NCI-H82 (cell line): ENCODE results near the gene GPR26.

Source experiments
- DNase-seq: peaks from one replicate; lab custom pipeline; 2025; lab: John Stamatoyannopoulos, UW

Gene GPR26

GRCh38 chr10:123648595-123648994 is 17.6 kb upstream of the GPR26 start:
- DNase-seq: no peak

- no peak for DNase-seq
These were observed 16.5 kb upstream of the GPR26 start for GRCh38 chr10:123649676-123650075.

GRCh38 chr10:123651421-123652047 is 14.6 kb upstream of the GPR26 start:
- no peak for DNase-seq

- peak; percentile 7 for DNase-seq
These were observed 10.4 kb upstream of the GPR26 start for GRCh38 chr10:123655751-123656150.

- no peak for DNase-seq
These were observed 2.6 kb upstream of the GPR26 start for GRCh38 chr10:123663522-123663921.

DNA sequence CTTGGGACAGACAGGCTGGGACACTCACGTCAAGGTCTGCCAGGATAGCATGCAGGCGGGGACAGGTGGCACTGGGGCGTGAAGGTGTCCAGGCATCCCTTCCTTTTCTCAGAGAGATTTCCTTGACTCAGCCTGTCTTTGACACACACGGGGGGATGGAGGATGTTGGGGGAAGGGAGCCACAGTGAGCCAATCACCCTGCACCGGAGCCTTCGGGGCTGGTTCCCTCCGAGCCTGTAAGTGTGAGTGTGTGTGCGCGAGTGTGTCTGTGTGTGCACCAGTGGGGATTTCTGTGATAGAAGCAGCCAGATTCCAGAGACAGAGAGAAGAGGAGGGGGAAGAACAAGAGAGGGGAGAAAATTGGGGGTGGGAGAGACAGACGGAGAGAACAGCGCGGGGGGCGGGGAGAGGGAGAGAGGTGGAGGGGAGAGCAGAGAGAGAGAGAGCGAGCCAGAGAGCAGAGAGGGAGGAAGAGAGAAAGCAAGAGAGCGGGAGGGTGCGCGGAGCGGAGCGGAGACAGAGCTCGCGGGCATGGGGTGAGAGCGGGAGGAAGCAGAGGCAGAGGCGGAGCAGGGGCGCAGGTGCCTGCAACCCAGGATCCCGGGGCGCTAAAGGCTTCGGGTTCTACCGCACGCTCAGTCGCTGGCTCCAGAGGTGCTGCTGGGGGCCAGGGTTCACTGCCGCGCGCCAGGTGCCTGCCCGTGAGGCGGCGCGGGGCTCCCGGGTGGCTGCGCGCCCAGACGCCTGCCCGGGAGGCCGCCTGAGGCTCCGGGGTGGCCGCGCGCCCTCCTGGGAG is 466 bp upstream of the GPR26 start:
- no peak for DNase-seq

- no peak for DNase-seq
These were observed 3.7 kb downstream of the GPR26 start for GRCh38 chr10:123669886-123670285.

GRCh38 chr10:123673198-123673597 is 7.0 kb downstream of the GPR26 start:
- DNase-seq: no peak

GRCh38 chr10:123674741-123675140 is 8.6 kb downstream of the GPR26 start:
- no peak for DNase-seq

DNA sequence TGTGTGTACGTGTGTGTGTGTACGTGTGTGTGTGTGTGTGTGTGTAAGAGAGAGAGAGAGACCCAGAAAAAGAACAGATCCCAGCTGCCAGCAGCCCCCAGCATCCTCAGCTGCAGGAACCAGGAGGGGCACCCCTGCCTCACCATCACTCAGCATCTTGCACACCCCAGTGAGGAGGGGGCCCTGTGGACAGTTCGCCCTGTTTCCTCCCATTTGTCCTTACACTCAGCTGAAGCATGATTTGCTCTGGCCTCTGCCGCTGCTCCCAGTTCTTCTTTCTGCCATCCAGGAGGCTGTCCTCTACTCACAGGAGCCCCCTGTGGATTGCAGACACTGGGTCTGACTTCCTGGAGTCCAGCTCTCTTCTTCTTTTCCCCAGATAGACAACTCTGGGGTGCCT is 9.7 kb downstream of the GPR26 start:
- DNase-seq: no peak

DNA sequence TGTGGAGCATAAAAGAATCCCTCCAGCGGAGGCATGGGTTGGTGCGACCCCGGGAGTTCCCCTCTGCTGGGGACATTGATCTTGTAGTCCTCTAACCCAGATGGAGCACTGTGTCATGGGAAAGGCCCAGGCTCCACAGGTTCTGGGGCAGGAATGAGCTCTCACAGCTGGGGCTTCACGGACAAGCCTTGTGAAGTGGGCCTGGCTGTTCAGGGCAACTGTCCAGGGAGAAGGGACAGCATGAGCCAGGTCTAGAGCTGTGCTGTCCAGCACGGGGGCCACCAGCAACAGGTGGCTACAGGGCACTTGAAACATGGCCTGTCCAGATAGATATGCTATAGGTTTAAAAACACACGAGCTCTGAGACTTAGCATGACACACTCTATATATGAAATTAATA is 11.4 kb downstream of the GPR26 start:
- no peak for DNase-seq

DNA sequence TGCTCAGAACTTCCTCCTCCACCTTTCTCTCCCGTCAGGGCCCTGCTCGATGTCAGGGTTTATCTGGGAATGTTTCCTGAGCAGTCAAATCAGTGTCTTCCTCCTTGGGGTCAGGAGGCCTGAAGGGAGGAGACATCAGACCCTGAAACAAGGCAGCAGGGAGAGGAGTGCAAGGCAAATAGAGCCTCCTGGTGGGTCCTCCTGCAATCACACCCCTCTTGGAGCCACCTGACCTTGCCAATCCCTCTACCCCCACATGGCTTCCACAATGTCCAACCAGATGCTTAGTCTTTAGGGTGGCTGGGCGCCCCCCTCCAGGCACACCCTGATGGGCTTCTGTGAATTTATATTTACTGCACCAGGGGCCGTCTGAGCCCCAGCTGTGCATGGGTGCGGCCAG is 12.2 kb downstream of the GPR26 start:
- DNase-seq: no peak

GRCh38 chr10:123681285-123681684 is 15.1 kb downstream of the GPR26 start:
- DNase-seq: no peak

GRCh38 chr10:123682477-123682876 is 16.3 kb downstream of the GPR26 start:
- DNase-seq: no peak

DNA sequence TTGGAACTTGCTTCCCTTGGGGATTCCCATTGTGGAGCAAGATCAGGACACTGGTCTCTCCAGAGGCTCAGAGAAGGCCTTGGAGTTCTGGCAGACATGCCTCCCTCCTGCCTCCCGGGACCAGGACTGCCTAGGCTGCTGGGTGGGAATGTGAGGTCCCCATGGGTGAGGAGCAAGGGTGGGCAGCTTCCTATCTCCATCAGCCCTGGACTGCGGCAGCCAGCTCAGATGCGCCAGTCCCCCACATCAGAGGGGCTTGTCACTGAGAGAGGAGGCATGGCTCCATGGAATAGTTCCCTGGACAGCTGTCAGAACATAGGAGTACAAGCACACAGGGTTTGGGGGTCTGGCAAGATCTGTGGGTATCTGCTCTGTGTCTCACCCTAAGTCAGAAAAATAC is 17.3 kb downstream of the GPR26 start:
- no peak for DNase-seq

- no peak for DNase-seq
These were observed 17.7 kb downstream of the GPR26 start for GRCh38 chr10:123683865-123684264.

GRCh38 chr10:123685260-123685659 is 19.1 kb downstream of the GPR26 start:
- DNase-seq: no peak

DNA sequence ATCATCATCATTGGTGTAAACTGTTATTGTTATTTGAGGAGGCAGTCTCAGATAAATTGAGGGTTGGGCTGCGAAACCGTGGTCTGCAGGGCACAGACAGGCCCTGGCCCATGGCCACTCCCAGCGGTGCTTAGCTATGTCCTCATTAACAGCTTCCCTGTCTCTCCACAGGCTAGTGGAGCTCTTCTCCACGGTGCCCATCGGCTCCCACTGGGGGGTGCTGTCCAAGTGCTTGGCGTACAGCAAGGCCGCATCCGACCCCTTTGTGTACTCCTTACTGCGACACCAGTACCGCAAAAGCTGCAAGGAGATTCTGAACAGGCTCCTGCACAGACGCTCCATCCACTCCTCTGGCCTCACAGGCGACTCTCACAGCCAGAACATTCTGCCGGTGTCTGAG is 21.6 kb downstream of the GPR26 start:
- peak; percentile 55 for DNase-seq

- DNase-seq: no peak
These were observed 23.7 kb downstream of the GPR26 start for GRCh38 chr10:123689880-123690279.

DNA sequence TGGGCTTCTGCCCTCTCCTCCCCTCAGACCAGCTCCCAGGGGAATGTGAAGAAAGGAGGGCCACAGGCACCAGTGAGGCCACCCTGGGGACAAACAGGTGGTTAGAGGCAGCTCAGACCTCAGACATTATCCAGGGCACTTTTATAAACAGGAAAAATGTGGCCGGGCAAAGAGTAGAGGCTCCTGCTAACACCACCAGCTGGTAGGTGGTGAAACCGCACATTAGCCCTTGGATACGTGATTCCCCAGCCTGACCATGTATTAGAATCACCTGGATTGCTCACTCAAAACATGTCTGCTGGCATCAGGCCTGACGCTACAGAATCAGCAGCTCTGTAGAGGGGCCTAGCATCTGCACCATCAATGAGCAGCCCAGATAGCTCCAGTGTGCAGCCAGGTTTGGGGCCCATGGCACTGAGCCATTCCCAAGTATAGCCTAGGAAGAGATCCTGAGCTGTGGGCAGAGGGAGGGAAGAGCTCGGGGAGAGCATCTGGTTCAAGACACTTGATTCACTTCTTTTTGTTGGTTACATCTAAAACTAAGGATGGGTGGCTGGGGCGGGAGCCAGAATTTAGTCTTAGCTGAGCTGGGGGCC is 37.1 kb downstream of the GPR26 start:
- no peak for DNase-seq

DNA sequence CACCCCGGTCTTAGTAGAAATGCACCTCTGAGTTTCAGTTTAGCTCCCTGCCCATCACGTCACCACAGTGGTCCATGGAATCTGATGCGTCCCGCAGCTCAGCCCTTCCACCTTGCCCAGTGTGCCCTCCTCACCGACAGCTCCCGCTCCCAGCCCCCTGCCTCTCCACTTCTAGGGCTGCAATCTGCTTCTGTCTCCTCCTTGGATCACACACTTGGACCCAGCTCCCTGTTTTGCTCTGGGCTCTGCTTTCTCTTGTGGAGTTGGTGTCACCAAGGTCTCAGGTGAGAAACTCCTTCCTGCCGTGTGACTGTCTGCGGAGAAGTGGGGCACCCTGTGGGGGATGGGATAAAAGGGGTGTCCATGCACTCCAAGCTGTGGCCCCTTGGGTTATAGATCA is 37.9 kb downstream of the GPR26 start:
- no peak for DNase-seq

GRCh38 chr10:123704812-123705211 is 38.7 kb downstream of the GPR26 start:
- no peak for DNase-seq

DNA sequence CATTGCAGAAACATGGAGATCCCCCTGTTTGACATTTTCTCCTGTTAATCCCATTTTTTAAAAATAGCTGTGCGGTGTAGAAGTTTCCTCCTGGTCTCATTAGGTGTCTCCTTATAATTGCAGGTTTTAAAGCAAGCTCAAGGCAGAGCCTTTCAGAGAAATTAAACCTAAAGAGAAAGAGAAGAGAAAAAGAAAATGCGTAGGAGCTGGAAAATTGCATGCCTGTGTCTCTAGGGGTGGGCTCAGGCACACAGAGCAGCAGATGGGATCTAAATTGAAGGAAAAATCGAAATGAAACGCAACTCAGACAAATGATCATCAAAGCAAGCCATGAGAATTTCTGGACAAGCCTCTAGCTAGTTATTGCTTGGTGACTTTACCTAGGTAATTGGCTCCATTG is 40.1 kb downstream of the GPR26 start:
- no peak for DNase-seq
